HepG2 (cell line): Measurements from ENCODE around the gene MT1M. TPM values are rescaled to one million over a fixed set of nuclear protein-coding genes. Genes with fewer than 3 reads are reported as not detected.

Experiments used
- ATAC-seq: fragments of 200-7000 bp; cut with Tn5 transposase; 3 replicates; pipeline ENCODE4 v1.9.1; 2020; ENCODE audit warnings: mild to moderate bottlenecking, moderate library complexity
- BruUV-seq: library from RNA; stranded (reverse); fragments of 400-500 nt; replicated peaks from 2 replicates; lab custom pipeline; 2021; lab: Mats Ljungman, UMichigan
- CTCF ChIA-PET: fragments of 300-600 bp; formaldehyde crosslinking; extraction: SDS; loops from one replicate; lab custom pipeline; 2021; ENCODE audit warnings: low total read pairs, inconsistent platforms, low intra/inter-chr PET ratio; lab: Yijun Ruan, JAX
- POLR2A ChIA-PET: fragments of 350-600 bp; sonication (Branson Sonifier 250); formaldehyde crosslinking; loops from one replicate; lab custom pipeline; 2020; ENCODE audit warnings: antibody characterized with exemption, inconsistent platforms; lab: Yijun Ruan, JAX
- DNase-seq: peaks from one replicate; pipeline ENCODE4 v3.0.0-alpha.2; 2015; ENCODE audit warnings: low spot score
- FAIRE-seq: peaks from 3 replicates; lab custom pipeline; 2011; peaks lifted over from hg19 to GRCh38; lab: Jason Lieb, UNC
- H2AFZ ChIP-seq: one replicate; pipeline ENCODE4 v1.6.1; 2011; ENCODE audit warnings: low read length, inconsistent platforms
- H3K27ac ChIP-seq: fragments of 300-600 bp; 3 replicates; pipeline ENCODE4 v1.8.0; 2011; ENCODE audit warnings: mixed run types, mild to moderate bottlenecking, mixed read lengths, low read length, inconsistent platforms; ENCODE audit not compliant: insufficient read depth; ENCODE audit errors: extremely low read length
- H3K27me3 ChIP-seq, 2 experiments: fragments of 200-600 bp in 1 of 2; 2 replicates in 1 of 2; 3 replicates in 1 of 2; pipeline versions ENCODE4 v1.6.0 to v1.8.0; 2011; ENCODE audit warnings: low read length in 2 of 2, mild to moderate bottlenecking in 2 of 2, moderate library complexity in 2 of 2, inconsistent platforms in 1 of 2; ENCODE audit not compliant: insufficient read depth in 2 of 2, control insufficient read depth in 1 of 2
- H3K36me3 ChIP-seq, 2 experiments: fragments of 200-600 bp in 1 of 2; replicated peaks in 1 of 2; 2 replicates in 1 of 2; 3 replicates in 1 of 2; pipeline versions ENCODE4 v1.5.1 to v1.8.0; 2011; ENCODE audit warnings: low read length in 2 of 2, inconsistent platforms in 1 of 2; ENCODE audit not compliant: insufficient read depth in 2 of 2, control insufficient read depth in 1 of 2
- H3K4me1 ChIP-seq: 2 replicates; pipeline ENCODE4 v1.5.1; 2012; ENCODE audit warnings: low read length, inconsistent platforms; ENCODE audit not compliant: insufficient read depth
- H3K4me2 ChIP-seq: 2 replicates; pipeline ENCODE4 v1.6.0; 2011; ENCODE audit warnings: low read depth, low read length, inconsistent platforms
- H3K4me3 ChIP-seq, 3 experiments: fragments of 200-600 bp in 1 of 3; sonication (generic), shearing (Covaris generic) in 1 of 3; replicated peaks in 1 of 3; 2 replicates each; pipeline ENCODE4 v1.5.1; 2011 to 2016; ENCODE audit warnings: low read length in 3 of 3, inconsistent platforms in 2 of 3, low read depth in 2 of 3, mild to moderate bottlenecking in 2 of 3, control low read depth in 1 of 3, mixed read lengths in 1 of 3; ENCODE audit not compliant: insufficient read depth in 1 of 3
- H3K79me2 ChIP-seq: one replicate; pipeline ENCODE4 v1.6.1; 2011; ENCODE audit warnings: low read length, inconsistent platforms; ENCODE audit not compliant: insufficient read depth
- H3K9ac ChIP-seq: 2 replicates; pipeline ENCODE4 v1.6.0; 2011; ENCODE audit warnings: mild to moderate bottlenecking, low read depth, low read length, inconsistent platforms; ENCODE audit not compliant: insufficient read depth
- H3K9me3 ChIP-seq: 2 replicates; pipeline ENCODE4 v1.5.1; 2012; ENCODE audit warnings: mild to moderate bottlenecking, low read length
- H4K20me1 ChIP-seq: 2 replicates; pipeline ENCODE4 v1.6.0; 2011; ENCODE audit warnings: inconsistent platforms, mild to moderate bottlenecking, low read length, moderate library complexity; ENCODE audit not compliant: insufficient read depth
- ATF7 ChIP-seq, 2 experiments: fragments of 450-650 bp in 1 of 2; sonication (generic) in 1 of 2; formaldehyde crosslinking in 1 of 2; IDR thresholded peaks; 2 replicates each; pipeline versions ENCODE4 v1.4.0 to v1.6.1; 2016 to 2020; ENCODE audit warnings: antibody characterized with exemption in 1 of 2, mild to moderate bottlenecking in 1 of 2, missing genetic modification reagents in 1 of 2
- GTF3A ChIP-seq: sonication (generic); formaldehyde crosslinking; conservative IDR thresholded peaks from 2 replicates; pipeline ENCODE4 v1.4.0; 2020; ENCODE audit warnings: mild to moderate bottlenecking, missing genetic modification reagents
- PREB ChIP-seq: sonication (generic); formaldehyde crosslinking; IDR thresholded peaks from 2 replicates; pipeline ENCODE4 v1.4.0; 2020; ENCODE audit warnings: missing genetic modification reagents
- SMYD3 ChIP-seq: sonication (generic); formaldehyde crosslinking; IDR thresholded peaks from 2 replicates; pipeline ENCODE4 v1.8.1; 2023; ENCODE audit warnings: mild to moderate bottlenecking, missing genetic modification reagents
- TOPORS ChIP-seq: sonication (generic); formaldehyde crosslinking; IDR thresholded peaks from 2 replicates; pipeline ENCODE4 v1.8.0; 2023; ENCODE audit warnings: mild to moderate bottlenecking, missing genetic modification reagents
- ZC3H4 ChIP-seq: sonication (generic); formaldehyde crosslinking; IDR thresholded peaks from 2 replicates; pipeline ENCODE4 v1.4.0; 2020; ENCODE audit warnings: missing genetic modification reagents, borderline replicate concordance
- ZNF12 ChIP-seq: sonication (generic); formaldehyde crosslinking; IDR thresholded peaks from 2 replicates; pipeline ENCODE4 v1.5.0; 2020; ENCODE audit warnings: missing genetic modification reagents
- ZNF136 ChIP-seq: sonication (generic); formaldehyde crosslinking; IDR thresholded peaks from 2 replicates; pipeline ENCODE4 v1.8.1; 2022; ENCODE audit warnings: low read depth, mild to moderate bottlenecking, moderate library complexity, missing genetic modification reagents
- ZNF230 ChIP-seq: sonication (generic); formaldehyde crosslinking; IDR thresholded peaks from 2 replicates; pipeline ENCODE4 v1.4.0; 2020; ENCODE audit warnings: mild to moderate bottlenecking, missing genetic modification reagents
- ZNF264 ChIP-seq: sonication (generic); formaldehyde crosslinking; IDR thresholded peaks from 2 replicates; pipeline ENCODE4 v1.4.0; 2020; ENCODE audit warnings: missing genetic modification reagents
- ZNF33A ChIP-seq: sonication (generic); formaldehyde crosslinking; IDR thresholded peaks from 2 replicates; pipeline ENCODE4 v1.5.1; 2020; ENCODE audit warnings: missing genetic modification reagents, mild to moderate bottlenecking, moderate library complexity, borderline replicate concordance
- ZNF687 ChIP-seq: sonication (generic); formaldehyde crosslinking; IDR thresholded peaks from 2 replicates; pipeline ENCODE4 v1.5.1; 2020; ENCODE audit warnings: mild to moderate bottlenecking, missing genetic modification reagents, moderate library complexity
- ZNF709 ChIP-seq: sonication (generic); formaldehyde crosslinking; IDR thresholded peaks from 2 replicates; pipeline ENCODE4 v1.5.0; 2020; ENCODE audit warnings: mild to moderate bottlenecking, missing genetic modification reagents
- WGBS: methylation state at CpG from one replicate; pipeline ENCODE4 v1.1.6; 2017; ENCODE audit warnings: low lambda C conversion rate; 5-methylcytosine and 5-hydroxymethylcytosine counted together
- in situ Hi-C: cut with HindIII; loops from 2 replicates; pipeline ENCODE4 v1.10.0; 2017; ENCODE audit warnings: low pct_unique_long_range_greater_than_20kb; ENCODE audit not compliant: extremely low pct_ligation_motif_present
- intact Hi-C: fragments of 100-400 bp; cut with micrococcal nuclease; formaldehyde crosslinking; loops from one replicate; pipeline ENCODE4 v1.10.0; 2022; ENCODE audit not compliant: unreplicated experiment
- polyA plus RNA-seq, 8 experiments: library from polyadenylated mRNA; depleted of rRNA in 3 of 8; stranded (reverse) in 7 of 8; unstranded in 1 of 8; fragments of >200 nt; fragmentation: Illumina TruSeq in 4 of 8; extraction: Trizol in 4 of 8; gene quantifications; 2 replicates each; pipeline versions ENCODE4 v1.2.1 to v1.2.3, GENCODE V29; 2011 to 2016; ENCODE audit warnings: low read depth in 4 of 8, missing spikeins in 1 of 8, mixed read lengths in 1 of 8; ENCODE audit not compliant: insufficient read depth in 1 of 8
- total RNA-seq, 5 experiments: library from RNA; depleted of rRNA; stranded (reverse); fragments of >200 nt; fragmentation: Illumina TruSeq; extraction: Trizol; gene quantifications; 2 replicates each; pipeline ENCODE4 v1.2.3, GENCODE V29; 2016; ENCODE audit warnings: low read depth in 1 of 5

Gene MT1M
- total and polyA plus RNA-seq, 2 of the 13 experiments (the other 11 are each of a cell fraction or from before 2014, with no cell fraction given), result 4.6 TPM; not detected in 1

GRCh38 chr16:56594292-56594619, 38.2 kb upstream of the MT1M start:
- FAIRE-seq (no peak), DNase-seq (no peak), ATAC-seq (no peak)
- TF ChIP-seq ZNF12 (peak; percentile 86), ZNF264 (CRISPR knock-in tag) (0 out of 2 replicates have a peak, but pooled peaks have one; percentile 10), SMYD3 (CRISPR knock-in tag) (no peak), ATF7 (IDR thresholded peaks at IDR 0.05) (no peak), ATF7 (CRISPR knock-in tag; IDR thresholded peaks at IDR 0.05) (no peak)
- no peaks in the 10 kb centered on the region for H4K20me1 ChIP-seq
- ChIA-PET CTCF (no interaction called here), POLR2A (no interaction called here)
- H2AFZ ChIP-seq, result no peak overlapping the region
- 32% methylated on average over 5 of the region's 5 CpGs for WGBS
- BruUV-seq, result no TSS peak
- peaks cover 0 to 16% of the 10 kb centered on the region in 2 experiments; a peak in 1 of 5 replicates for H3K27me3 ChIP-seq
- in situ Hi-C loops, result no loop called here
- intact Hi-C loops, result no loop called here
- H3K79me2 ChIP-seq, result no peaks in the 10 kb centered on the region
- H3K4me2 ChIP-seq, result no peak overlapping the region
- H3K27ac ChIP-seq, result no peak overlapping the region
- H3K9ac ChIP-seq, result no peak overlapping the region
- H3K4me3 ChIP-seq, result no peak overlapping the region
- H3K36me3 ChIP-seq, result no peaks in the 10 kb centered on the region
- H3K9me3 ChIP-seq, result no peaks in the 10 kb centered on the region
- H3K4me1 ChIP-seq, result peaks cover 8% of the 10 kb centered on the region

- H3K27ac ChIP-seq, result no peak overlapping the region
- 9% methylated on average over 8 of the region's 8 CpGs for WGBS
- H3K4me3 ChIP-seq, result no peak overlapping the region
- H2AFZ ChIP-seq, result no peak overlapping the region
- H3K9me3 ChIP-seq, result no peaks in the 10 kb centered on the region
- no peak overlapping the region for H3K9ac ChIP-seq
- in situ Hi-C loops (loop anchor here (5.0 kb wide), 1 partner anchor 102 kb away; no protein-coding TSS in a partner anchor), intact Hi-C loops (loop anchor here (1.0 to 10.0 kb wide), 4 partner anchors 23 to 264 kb away; partner anchors contain the start of genes MT1B, MT1F and SLC12A3)
- ChIA-PET CTCF (interaction anchor here (1.1 to 2.0 kb wide), 4 partner anchors 24 to 102 kb away, joined by 3 to 20 read pairs (median 12); no protein-coding TSS in a partner anchor), POLR2A (interaction anchor here (0.7 kb wide), 1 partner anchor 23 kb away, joined by 4 read pairs; no protein-coding TSS in a partner anchor)
- ATAC-seq (peak; percentile 72), FAIRE-seq (peak; percentile 85), DNase-seq (peak; percentile 59)
- no peaks in the 10 kb centered on the region for H3K79me2 ChIP-seq
- no peaks in the 10 kb centered on the region for H4K20me1 ChIP-seq
- no peak overlapping the region for H3K4me2 ChIP-seq
- BruUV-seq, result no TSS peak
- H3K27me3 ChIP-seq, result peaks cover 0 to 7% of the 10 kb centered on the region in 2 experiments; a peak in 2 of 5 replicates
- H3K36me3 ChIP-seq, result no peaks in the 10 kb centered on the region
- H3K4me1 ChIP-seq, result peaks cover 19% of the 10 kb centered on the region
- TF ChIP-seq ZNF136 (CRISPR knock-in tag) (no peak), GTF3A (CRISPR knock-in tag) (0 out of 2 replicates have a peak, but pooled peaks have one; percentile 67), ZNF33A (no peak), TOPORS (CRISPR knock-in tag) (no peak), ZNF687 (CRISPR knock-in tag) (no peak), ZNF709 (CRISPR knock-in tag) (no peak), ZC3H4 (CRISPR knock-in tag) (no peak), PREB (CRISPR knock-in tag) (no peak), ZNF230 (CRISPR knock-in tag) (no peak)
Observed at GRCh38 chr16:56600398-56600999, 32.0 kb upstream of the MT1M start.
